Measurements from ENCODE around the gene EPB41.

Gene EPB41

GRCh38 chr1:29152046-29152805 lies 237.9 kb downstream of the EPB41 start:
- H3K27ac ChIP-seq: no peak overlapping the region
- no peak for DNase-seq (ENCODE audit: low read depth, low spot score)

DNA sequence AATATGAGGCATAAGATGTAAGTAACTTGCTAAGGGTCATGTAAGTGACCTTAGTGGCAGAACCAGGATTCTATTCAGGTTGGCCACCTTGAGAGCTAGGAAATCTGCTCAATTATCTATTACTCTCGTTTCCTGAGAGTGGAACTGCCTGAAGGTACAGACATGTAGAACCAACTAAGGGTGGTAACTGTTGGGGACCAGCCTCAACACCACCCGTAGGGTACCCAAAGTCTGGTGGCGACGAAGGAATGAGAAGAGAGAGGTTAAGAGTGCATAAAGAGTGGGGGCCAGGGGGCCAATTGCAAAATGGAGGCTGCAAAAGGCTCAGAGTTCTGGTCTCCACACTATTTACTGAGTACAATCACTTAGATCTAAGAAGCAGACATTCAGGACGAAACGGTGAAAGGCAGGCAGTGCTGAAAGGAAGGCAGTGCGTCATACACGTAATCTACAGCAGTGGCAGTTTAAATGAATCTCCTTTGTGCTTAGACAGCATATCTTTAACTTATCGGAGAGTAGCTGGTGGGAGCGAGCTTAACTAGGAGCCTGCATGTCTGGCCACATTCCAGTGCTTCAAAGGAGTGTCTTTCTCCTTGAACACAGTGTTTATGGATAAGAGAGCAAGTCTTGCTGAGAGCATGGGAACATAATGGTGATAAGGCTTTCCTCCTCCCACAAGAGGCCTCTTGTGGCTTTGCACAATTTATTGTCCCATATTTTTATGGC lies 242.3 kb downstream of the EPB41 start:
- no peak overlapping the region for H3K27ac ChIP-seq
- DNase-seq (ENCODE audit: low read depth, low spot score): no peak

GRCh38 chr1:29157269-29157601 lies 242.9 kb downstream of the EPB41 start:
- no peak overlapping the region for H3K27ac ChIP-seq

DNA sequence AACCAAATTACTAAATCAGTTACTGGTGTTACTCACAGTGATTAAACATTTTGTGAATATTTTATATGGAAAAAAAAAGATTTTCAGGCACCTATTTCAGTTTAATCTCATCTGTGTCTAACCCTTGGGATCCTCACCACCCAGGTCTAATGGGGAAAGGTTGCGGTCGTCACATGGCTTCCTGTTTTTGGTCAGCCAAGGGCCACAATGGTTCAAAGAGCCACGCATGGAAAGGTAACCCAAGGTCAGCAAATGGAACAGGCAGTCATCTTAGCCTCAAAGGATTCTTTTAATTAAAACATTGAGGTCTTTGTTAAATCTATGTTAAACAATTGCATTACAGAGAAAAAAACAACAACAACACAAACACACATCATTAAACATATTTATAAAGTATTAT lies 245.4 kb downstream of the EPB41 start:
- H3K27ac ChIP-seq: no peak overlapping the region
- DNase-seq (ENCODE audit: low read depth, low spot score): no peak

More at GRCh38 chr1:29157269-29157601, 242.9 kb downstream of the EPB41 start:
- no peak for DNase-seq (ENCODE audit: low read depth, low spot score)

- no peak for DNase-seq (ENCODE audit: low read depth, low spot score)
- no peak overlapping the region for H3K27ac ChIP-seq
These were observed 247.7 kb downstream of the EPB41 start for GRCh38 chr1:29162025-29162424.

DNA sequence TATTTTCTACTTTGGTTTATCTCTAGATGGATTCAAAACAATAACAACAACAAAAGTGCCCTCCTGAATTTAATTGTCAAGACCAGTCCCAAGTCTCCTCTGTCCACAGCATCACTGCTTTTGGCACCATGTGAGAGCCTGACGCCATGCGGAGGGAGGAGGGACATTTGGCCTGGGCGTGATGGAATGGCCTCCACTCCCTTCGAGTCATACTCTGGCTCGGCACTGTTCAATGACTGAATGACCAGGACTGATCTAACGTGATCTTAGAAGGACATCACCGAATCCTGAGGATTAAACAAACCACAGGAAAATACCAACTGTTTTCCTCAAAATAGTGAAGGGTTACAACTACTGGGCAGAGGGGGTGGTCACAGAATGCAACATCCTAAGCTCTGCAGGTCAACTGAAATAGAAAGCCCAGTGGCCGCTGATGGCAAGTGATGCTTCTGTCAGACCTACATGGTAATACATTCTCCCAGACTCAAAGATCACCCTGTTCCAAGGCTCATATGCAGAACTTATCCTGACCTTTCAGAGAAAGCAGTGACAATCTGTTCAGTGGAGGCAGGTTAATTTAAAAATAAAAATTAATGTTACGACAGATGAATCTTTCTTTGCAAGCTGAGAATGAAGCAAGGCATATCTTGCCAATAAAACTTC lies 248.2 kb downstream of the EPB41 start:
- no peak overlapping the region for H3K27ac ChIP-seq
- no peak for DNase-seq (ENCODE audit: low read depth, low spot score)

DNA sequence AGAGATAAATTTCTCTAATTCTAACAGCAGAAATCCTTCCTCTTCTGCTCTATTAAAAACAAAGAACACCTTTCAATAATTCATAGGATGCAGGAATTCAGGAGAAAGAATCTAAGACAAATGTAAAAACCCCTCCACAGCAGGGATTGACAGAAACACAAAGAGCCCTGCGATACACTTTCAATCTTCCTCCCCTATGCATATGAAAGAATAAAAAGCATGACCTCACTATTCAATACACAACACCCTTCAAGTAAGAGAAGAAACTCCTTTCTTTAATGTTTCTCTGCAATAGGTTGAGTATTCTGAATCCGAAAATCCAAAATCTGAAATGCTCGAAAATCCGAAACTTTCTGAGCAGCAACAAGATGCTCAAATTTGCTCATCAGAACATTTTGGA lies 250.2 kb downstream of the EPB41 start:
- no peak overlapping the region for H3K27ac ChIP-seq
- DNase-seq (ENCODE audit: low read depth, low spot score): no peak

- no peak for DNase-seq (ENCODE audit: low read depth, low spot score)
- no peak overlapping the region for H3K27ac ChIP-seq
These were observed 252.0 kb downstream of the EPB41 start for GRCh38 chr1:29166291-29166878.

DNA sequence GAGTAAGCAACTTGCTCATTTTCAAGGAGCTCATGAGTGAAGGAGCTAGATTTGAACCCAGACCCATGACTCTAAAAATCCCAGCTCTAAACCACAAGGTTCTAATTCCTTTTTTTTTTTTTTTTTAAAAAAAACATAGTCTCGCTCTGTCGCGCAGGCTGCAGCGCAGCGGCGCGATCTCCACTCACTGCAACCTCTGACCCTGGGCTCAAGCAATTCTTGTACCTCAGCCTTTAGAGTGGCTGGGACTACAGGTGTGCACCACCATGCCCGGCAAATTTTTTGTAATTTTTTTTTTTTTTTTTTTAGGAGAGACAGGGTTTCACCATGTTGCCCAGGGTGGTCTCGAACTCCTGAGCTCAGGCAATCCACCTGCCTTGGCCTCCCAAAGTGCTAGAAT lies 253.5 kb downstream of the EPB41 start:
- no peak overlapping the region for H3K27ac ChIP-seq
- DNase-seq (ENCODE audit: low read depth, low spot score): no peak

Measured in epithelial cell of prostate (primary cell).